ENCODE measurements around the gene RAB5B.

DNA sequence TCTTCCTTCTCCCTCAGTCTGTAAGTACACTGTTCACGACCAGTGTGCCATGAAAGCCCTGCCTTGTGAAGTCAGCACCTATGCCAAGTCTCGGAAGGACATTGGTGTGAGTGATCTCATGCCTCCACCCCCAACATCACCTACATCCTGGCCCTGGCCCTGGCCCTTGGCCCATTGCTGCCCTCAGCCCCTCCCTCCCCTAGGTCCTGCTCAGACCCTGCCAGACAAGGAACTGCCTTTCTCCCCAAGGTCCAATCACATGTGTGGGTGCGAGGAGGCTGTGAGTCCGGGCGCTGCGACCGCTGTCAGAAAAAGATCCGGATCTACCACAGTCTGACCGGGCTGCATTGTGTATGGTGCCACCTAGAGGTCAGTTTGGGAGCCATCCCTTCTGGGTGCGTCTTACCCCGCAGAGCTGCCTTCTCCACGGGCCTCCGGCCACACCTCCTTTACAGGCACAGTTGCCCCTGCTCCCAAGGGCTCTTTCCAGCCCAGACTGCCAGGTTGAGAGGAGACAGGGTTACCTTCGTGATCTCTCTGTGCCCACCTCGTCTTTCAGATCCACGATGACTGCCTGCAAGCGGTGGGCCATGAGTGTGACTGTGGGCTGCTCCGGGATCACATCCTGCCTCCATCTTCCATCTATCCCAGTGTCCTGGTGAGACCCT, 33.7 kb upstream of the RAB5B start:
- no peak for TF ChIP-seq JUN (IDR thresholded peaks at IDR 0.05; ENCODE audit: borderline replicate concordance, insufficient read depth, insufficient read length, low read depth)
- TF ChIP-seq, protein P1, sequence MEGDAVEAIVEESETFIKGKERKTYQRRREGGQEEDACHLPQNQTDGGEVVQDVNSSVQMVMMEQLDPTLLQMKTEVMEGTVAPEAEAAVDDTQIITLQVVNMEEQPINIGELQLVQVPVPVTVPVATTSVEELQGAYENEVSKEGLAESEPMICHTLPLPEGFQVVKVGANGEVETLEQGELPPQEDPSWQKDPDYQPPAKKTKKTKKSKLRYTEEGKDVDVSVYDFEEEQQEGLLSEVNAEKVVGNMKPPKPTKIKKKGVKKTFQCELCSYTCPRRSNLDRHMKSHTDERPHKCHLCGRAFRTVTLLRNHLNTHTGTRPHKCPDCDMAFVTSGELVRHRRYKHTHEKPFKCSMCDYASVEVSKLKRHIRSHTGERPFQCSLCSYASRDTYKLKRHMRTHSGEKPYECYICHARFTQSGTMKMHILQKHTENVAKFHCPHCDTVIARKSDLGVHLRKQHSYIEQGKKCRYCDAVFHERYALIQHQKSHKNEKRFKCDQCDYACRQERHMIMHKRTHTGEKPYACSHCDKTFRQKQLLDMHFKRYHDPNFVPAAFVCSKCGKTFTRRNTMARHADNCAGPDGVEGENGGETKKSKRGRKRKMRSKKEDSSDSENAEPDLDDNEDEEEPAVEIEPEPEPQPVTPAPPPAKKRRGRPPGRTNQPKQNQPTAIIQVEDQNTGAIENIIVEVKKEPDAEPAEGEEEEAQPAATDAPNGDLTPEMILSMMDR (IDR thresholded peaks at IDR 0.05; ENCODE audit: extremely low read depth in 1 of 2, insufficient read depth in 1 of 2, low read depth in 1 of 2, low read length in 2 of 2): peak; percentile 89 to 98
- no peak for TF ChIP-seq GATA2 (IDR thresholded peaks at IDR 0.05; ENCODE audit: insufficient read depth, insufficient read length, low read depth, low read length)
- TF ChIP-seq POLR2AphosphoS5 (IDR thresholded peaks at IDR 0.05; ENCODE audit: insufficient read depth, low read depth, low read length): peak; percentile 31
- no peak for TF ChIP-seq EZH2 (IDR thresholded peaks at IDR 0.05; ENCODE audit: borderline replicate concordance, low read depth, low read length, severe bottlenecking)
- TF ChIP-seq POLR2A (IDR thresholded peaks at IDR 0.05; ENCODE audit: low read depth, low read length): no peak
- TF ChIP-seq MYC (IDR thresholded peaks at IDR 0.05; ENCODE audit: low read depth, low read length): no peak

Data from endothelial cell of umbilical vein (primary cell).